SHP77 (cell line): ENCODE measurements around the gene PSPH.
A peak's percentile ranks its signal among the peaks of the same experiment; 100 is the strongest.

Source experiments
- DNase-seq, 2 experiments: peaks; one replicate each; lab custom pipeline; 2025; lab: John Stamatoyannopoulos, UW

The PSPH gene

DNA sequence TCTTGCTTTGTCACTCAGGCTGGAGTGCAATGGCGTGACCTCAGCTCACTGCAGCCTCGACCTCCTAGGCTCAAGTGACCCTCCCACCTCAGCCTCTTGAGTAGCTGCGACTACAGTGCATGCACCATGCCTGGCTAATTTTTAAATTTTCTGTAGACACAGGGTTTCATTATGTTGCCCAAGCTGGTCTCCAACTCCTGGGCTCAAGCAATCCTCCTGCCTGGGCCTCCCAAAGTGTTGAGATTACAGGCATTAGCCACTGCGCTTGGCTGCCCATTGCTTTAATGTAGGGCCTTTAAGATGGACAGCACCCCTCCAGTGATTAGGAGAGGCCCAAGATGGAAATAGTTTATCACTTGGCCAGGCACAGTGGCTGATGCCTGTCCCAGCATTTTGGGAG lies 47.5 kb downstream of the PSPH start:
- DNase-seq: no peak

GRCh38 chr7:55996856-55997500 lies 54.3 kb downstream of the PSPH start:
- DNase-seq: no peak

DNA sequence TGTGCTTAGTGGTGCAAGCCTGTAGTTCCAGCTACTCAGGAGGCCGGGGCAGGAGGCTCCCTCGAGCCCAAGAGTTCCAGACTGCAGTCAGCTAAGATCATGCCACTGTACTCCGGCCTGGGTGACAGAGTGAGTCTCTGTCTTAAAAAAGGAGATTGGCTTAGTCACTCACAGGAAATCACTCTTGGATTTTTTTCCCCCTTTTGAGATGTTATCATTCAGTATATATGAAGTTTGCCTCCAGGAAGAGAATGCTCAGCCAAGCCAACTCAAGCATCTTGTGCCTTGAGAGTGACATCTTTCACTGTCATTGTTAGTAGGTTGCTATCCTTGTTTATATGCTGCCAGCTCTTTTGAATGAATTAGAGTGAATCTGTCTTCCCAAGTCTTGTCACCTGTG lies 58.9 kb downstream of the PSPH start:
- no peak for DNase-seq

- DNase-seq: no peak
These were observed 67.7 kb downstream of the PSPH start for GRCh38 chr7:55983537-55983936.

DNA sequence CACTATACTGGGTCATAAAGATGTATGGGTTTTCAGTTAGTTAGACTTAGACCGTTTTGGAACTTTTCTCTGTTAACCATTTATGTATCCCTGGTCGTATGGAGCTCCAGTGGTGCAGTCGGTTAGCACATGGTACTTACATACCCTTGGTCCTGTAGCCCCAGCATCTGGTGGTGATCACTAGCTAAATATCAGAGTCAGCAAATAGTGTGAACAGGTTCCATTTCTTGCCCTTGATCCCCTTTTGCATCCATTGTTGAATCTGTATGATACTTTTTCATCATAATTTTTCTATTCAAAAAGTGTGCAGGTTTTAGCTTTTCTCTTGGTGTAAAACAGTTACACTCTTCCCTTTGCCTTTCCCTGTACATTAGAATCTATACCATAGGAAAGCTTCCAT lies 71.0 kb downstream of the PSPH start:
- DNase-seq: no peak

DNA sequence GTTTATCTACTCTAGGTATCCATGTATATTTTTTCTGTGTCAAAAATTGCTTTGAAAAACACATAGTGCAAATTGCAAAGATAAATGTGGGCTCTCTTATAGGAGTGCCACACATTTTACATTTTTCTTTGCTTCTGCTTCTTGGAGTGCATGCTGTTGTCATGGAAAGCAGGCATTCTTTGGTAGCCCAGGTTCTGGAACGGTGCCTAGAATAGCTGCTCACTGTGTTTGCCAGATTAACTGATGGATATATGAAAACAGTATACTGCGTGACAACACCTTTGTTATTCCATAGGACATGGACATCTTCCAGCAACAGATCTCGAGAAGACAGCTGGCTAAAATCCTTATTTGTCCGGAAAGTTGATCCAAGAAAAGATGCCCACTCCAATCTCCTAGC lies 73.4 kb downstream of the PSPH start:
- peak; percentile 86 to 89 for DNase-seq

DNA sequence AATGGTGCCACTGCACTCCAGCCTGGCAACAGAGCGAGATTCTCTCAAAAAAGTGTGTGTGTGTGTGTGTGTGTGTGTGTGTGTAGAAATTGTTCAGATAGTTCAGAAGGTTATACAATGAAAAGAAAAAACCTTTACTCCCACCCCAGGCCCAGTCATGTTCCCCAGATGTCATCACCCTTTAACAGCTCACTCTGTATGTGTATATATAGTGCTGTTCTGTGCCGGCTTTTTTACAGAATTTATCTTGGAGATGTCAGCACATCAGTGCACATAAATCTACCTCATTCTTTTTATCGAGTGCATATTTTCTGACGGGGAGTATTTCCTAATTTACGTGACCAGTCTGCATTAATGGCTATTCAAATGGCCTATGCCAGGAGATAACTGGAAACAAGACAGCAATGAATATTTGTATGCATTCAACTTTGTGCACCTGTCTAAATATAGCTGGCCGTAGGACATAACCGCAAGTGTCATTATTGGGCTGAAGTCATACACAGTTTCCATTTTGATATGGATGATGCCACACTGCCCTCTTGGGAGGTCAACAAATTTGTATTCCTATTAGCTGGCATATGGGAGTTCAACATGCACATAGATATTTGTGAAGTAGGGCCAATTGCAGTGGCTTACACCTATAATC lies 75.1 kb downstream of the PSPH start:
- DNase-seq: peak; percentile 97 to 98

- DNase-seq: no peak
These were observed 77.4 kb downstream of the PSPH start for GRCh38 chr7:55973747-55974250.

DNA sequence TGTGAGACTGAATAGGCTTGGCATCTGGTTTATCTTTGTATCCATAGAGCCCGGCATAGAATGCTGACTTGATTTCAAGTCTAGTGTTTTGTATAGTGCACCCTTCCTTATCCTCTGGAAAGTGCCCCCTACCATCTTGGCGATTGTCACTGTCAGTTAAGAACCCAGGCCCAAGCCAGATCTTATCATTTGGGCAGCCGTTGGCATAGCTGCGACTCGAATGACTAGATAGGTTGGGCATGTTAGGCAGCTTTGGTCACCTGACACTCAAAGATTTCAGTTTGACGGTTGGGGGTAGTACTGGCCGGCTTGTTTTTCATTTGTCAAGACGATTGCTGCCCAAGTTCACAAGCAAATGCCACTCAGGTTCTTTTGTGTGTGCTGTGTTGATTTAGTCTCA lies 80.3 kb downstream of the PSPH start:
- peak in 1 of 2 experiments; percentile 11 for DNase-seq

DNA sequence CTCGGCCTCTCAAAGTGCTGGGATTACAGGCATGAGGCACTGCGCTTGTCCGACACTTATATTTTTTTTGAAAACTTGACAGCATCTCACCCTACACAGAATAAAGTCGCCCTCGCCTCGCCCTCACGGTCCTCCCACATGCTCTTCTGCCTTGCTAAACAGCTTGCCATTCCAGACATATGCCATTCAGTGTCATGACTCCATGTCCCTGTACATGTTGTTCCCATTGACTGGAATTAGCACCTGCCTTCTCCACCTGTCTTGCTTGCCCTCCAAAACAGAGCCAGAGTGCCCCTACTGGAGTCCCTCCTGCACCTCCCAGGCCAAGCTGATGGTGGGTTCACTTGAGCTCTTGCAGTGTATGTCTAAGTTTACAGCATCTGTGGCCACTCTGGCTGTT lies 80.7 kb downstream of the PSPH start:
- peak in 1 of 2 experiments; percentile 21 for DNase-seq

- DNase-seq: peak; percentile 35 to 62
These were observed 81.9 kb downstream of the PSPH start for GRCh38 chr7:55969391-55969790.

- DNase-seq: no peak
These were observed 84.4 kb downstream of the PSPH start for GRCh38 chr7:55966851-55967250.

DNA sequence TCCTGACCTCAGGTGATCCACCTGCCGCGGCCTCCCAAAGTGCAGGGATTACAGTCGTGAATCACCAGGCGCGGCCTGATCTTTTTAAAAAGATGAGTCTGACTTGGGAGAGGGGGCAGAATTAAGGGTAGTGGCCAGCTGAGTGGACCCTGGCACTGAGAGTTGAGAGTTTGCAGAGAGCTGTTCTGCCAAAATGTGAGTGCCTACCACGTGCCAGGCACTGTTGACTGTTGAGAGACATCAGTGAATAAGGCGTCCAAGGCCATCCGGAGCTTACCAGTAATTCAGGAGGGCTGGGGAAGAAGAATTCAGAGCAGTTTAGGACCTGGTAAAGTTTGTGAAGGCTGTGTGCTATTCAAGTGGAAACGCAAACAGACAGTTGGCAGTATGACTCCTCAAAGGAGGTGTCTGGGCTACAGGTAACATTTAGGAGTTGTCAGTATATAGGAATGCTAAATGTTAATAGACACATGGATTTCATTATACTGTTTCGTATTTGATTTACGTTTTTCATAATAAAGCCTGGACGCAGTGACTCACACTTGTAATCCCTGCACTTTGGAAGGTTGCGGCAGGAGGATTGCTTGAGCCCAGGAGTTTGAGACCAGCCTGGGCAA lies 85.3 kb downstream of the PSPH start:
- peak in 1 of 2 experiments; percentile 27 for DNase-seq

DNA sequence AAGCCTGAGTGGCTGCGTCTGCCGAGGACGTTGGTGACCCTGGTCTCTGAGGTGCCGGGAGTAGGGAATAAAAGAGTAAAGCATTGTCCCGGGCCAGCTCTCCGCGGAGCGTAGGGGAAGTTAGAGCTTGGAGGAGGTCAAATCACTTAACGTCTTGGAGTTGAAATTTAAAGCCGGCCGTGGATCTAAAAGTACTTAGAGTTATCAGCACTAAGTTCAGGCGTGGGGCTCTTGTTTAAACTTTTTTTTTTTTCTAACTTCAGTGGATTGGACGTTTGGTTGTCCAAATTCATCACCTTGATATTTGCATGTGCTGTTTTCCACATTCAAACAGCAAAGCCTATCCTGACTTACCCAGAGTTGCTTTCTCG lies 86.2 kb downstream of the PSPH start:
- no peak for DNase-seq

- DNase-seq: peak; percentile 69 to 82
These were observed 86.8 kb downstream of the PSPH start, which contains the start of gene NIPSNAP2 for GRCh38 chr7:55964261-55965099. NIPSNAP2 (plus strand) TSS chr7:55964585; CDS start chr7:55964610, 25 bp downstream.

DNA sequence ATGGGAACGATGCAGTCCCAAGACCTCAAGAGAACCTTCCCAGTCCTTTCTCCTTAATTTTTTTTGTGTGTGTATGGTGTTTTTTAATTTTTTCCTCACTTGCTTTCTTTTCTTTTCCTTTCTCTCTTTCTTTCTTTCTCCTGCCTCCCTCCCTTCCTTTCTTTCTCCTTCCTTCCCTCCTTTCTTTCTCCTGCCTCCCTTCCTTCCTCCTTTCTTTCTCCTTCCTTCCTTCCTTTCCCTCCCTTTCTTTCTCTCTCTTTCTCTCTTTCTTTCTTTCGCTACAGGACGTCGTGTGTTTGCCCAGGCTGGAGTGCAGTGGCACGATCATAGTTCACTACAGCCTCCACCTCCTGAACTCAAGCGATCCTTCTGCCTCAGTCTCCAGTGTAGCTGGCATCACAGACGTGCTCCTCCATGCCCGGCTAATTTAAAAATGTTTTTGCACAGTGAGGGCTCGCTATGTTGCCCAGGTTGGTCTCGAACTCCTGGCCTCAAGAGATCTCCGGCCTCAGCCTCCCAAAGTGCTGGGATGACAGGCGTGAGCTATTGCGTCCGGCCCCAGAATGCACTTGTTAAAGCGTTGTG lies 87.6 kb downstream of the PSPH start:
- DNase-seq: no peak

DNA sequence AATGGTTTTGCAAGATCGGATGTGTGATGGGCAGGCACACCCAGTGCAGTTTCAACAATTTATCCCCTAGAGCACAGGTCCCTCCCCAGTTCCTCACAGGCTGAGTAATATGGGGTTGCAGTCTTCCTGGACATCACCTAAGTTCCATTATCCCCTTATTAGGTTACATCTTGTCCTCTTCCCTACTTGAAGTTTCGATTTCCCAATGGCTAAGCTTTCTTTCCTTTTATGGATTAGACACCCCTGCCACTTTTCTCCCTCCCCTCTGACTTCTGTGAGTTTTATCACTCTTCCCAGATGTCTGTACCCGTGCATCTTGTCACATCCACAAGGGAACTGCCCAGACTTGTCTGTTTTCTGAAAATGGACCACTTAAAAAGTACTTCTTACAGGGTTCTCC lies 89.2 kb downstream of the PSPH start:
- no peak for DNase-seq
